ENCODE results near the gene LRRC8D.

The LRRC8D gene

DNA sequence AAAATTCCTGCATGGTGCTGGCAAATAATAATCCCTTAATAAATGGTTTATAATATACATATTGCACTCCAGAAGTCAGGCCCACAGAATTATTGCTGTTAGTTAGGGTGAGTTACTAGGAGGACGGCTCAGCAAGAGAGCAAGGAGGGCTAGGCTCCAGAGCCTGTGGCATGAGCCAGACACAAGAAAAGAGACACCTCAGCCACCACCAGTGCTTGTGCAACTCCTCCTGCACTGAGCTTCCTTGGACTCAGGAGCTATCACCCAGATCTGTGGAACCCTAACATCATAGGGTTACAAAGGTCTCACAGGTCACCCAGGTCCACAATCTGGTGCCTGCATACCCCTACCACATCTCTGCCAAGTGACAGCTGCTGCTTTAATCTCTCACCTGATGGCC is 12.8 kb upstream of the LRRC8D start:
- no peak for DNase-seq

DNA sequence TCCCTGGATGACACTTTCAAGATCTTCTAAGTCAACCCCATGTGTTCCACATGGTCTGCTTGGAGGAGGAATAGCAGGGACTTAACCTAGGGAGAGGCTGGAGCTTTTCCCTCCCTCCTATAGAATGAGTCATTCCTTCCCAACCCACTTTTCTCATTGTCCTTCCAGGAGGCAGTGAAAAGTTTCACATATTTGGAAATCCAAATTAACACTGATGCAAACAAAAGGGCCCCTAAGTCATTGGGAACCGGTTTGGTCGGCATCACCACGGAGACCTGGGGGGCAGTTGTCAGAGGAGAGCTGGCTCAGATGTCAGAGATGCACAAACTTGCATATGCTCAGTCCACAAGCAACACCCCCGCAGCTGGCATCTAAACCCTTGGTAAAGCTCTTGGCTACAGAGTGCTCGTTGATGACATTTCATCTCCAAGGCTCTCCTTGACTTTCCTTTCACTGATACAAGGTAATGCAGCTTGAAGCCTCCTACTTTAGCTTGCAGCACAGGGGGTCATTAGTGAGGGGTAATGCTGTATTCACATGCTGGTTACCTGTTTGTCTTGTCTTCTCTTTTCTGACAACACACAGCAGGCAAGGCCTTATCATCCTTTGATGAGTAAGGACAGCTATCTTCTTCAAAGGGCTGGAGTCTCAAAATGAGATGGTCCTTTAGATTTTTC is 12.3 kb upstream of the LRRC8D start:
- DNase-seq, result peak; percentile 40

DNA sequence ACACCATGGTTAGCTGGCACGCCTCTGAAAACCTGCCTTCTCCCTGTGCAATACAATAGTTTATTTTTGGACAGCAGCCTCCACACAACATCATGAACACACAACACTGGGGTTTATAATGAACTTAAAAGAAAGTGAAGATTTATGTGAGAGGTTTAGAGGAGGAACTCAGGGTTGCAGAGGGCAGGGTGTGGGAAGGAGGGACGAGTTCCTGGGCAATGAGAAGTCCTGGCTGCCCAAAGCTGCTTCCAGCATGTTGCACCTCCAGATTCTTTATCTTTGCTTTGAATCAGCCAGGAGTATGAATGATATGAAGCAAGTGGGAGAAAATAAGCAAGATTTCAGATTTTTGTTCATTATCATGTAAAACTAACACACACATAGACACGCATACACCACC is 11.3 kb upstream of the LRRC8D start:
- no peak for DNase-seq

DNA sequence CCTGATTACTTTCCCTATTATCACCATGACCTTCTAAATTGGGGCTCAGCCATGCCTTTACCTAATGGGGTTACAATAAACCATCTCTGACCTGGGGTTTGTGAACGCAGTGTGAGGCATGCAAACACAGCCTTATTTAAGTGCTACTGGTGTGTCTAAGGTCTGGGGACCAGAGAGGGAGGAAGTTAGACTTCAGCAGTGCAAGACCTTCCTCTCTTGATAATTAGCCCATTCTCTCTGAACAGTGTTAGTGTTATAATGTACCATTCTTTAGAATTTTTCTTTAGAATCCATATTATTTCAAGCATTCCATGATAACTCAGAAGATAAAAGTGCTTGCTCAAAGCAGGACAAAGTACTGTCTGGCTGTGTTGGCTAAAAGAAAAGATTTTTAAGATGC is 10.5 kb upstream of the LRRC8D start:
- DNase-seq, result no peak

DNA sequence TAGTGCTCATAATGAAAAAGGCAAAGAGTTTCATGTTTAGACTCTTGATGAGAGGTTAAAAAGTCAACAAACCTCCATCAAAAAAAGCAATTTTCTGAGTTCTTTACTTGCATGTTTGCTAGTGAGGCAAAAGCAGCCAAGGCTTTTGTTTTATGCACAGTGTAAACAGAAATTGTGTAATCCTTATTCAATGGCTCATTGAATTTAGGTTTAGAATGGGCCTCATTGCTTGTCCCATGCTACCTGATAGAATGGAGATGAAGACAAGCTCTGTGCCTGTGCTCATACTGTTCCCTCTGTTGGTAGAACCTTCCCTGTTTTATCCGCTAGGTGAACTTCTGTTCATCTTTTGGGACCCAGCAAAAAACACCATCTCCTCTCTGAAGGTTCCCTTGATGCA is 10.0 kb upstream of the LRRC8D start:
- DNase-seq, result peak; percentile 48

DNA sequence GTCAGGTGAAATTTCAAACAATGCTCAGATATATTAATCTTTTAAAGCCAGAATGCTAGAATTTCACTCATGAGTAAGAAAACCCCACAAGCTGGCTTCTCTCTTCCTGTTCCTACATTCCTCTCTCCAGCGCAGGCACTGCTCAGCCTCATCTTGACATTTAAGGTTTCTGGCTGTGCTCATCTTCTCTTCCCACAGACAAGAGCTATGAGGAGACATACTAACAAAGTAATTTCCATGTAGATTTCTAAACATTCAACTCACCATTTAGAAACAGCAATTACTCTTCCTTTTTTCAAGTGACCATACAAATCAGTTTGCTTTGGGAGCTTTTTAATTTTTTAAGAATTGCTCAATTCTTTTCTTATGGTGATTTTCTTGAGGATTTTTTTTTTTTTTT is 7.8 kb upstream of the LRRC8D start:
- no peak for DNase-seq

DNA sequence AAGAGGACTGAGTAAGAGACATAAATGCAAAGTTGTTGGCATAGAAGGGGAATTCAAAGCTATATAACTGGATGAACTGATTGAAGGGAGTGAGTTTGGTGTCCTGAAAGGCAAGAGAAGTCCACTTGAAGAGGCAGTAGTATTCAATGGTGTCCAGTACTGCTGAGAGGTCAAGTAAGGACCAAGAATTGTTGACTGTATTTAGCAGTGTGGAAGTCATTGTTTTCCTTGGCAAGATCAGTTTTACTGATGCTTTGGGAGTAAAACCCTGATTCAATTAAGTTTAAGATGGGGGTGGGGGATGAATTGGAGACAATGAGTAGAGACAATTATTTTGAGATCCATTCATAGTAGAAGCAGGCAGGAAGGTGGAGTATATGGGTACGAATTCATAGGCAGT is 5.8 kb upstream of the LRRC8D start:
- no peak for DNase-seq

DNA sequence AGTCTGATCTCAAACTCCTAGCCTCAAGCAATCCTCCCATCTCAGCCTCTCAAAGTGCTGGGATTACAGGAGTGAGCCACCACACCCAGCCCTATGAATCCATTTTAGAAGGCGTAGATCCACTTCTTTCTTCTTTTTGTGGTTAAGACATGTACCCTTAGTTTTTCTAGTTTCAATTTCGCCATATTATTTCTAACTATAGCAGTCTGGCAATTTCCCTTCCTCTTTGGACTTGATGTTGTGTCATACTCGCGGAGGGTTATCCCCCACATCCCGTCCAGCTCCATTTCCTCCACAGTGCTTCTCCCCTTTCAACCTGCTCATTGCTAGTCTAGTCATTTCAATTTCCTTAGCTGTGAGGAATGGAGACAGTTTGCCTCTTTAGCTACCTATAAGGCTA is 5.2 kb upstream of the LRRC8D start:
- DNase-seq, result no peak

DNA sequence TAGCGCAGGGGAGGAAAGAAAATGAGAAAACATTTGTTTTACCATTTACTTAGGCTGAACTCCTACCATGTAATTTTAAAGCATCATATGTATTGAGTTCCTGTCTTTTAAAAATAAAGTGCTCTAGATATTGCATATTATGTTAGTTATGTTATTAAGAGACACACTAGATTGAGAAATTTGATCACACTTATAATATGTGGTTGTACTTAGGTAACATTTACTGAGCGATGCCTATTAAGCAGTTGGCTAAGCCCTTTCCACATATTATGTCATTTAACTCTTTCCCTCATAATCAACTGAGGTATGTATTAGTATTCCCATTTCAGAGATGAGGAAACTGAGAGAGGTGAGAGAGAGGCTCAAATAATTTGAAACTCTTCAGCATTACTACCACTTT is 4.5 kb upstream of the LRRC8D start:
- no peak for DNase-seq

DNA sequence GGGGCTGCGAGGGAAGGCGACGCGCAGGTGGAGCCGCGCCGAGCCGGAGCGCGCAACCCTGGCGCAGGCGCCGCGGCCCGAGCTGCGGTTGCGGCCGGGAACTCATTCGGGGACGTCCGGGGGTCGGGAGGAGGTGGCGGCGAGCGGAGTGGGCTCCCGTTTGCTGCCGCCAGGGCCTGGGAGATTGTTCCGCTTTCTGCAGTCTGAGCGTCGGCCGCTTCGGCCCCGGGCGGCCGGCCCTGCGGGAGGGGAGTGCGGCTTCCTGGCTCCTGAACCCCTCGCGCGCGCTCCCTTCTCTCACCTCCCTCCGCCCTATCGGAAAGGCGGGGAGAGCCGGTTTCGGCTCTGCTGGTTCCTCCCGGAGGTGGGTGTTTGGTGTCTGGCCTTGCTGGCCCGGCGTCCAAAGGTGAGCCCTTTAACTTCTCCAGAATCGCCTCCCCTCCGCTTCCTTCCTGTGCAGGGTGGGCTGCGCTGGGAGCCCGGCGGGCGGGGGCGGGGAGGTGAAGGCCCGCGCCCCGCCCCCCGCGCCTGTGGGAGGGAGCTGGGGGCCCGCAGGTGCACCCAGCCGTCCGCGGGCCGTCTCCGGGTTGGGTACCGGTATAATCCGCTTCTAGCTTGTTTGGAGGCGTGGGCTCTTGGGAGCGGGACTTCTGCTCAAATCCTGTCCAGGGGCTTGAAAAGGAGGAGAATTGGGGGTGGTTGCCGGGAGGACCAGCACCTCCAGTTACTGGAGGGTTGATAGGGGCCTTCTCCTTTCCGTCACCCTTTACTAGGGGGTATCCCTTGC is 683 bp downstream of the LRRC8D start:
- DNase-seq, result peak; percentile 76

DNA sequence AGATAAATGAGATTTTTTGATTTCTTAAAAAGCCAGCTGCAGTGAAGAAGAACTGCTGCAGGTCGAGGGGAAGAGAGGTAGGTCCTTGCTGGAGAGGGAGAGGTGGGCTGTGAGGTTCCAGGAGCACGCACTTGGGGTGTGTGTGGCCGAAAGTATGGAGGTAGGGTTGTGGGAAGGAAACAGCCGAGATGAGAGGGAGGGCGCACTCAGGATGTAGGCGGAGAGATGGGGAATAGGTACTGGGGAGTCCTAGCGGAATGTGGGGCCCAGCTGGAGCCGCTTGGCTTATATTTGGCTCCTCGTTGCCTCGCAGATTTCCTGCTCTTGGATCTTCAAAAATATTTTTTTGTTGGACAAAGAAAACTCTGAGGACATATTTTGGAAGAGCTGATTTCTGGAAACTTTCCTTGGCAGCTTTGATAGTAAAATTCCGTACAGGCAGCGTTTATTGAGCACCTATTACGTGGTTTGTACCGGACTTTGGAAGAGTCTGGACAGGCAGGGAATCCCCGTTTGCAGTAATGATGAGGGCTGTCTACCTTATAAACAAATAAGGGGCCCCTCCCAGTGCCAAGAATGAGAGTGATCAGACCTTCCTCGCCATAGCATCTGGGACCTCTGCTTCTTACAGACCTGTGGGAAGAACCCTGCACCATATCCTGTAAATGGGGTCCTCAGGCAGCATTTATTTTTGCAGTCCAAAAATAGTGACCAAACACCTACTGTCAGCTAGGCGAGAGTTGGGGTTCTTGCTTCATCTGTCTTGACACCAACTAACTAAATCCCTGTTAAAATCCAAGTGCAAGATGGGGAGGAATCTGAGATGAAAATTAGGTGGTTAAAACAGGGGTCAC is 1.5 kb downstream of the LRRC8D start:
- DNase-seq, result peak; percentile 76

DNA sequence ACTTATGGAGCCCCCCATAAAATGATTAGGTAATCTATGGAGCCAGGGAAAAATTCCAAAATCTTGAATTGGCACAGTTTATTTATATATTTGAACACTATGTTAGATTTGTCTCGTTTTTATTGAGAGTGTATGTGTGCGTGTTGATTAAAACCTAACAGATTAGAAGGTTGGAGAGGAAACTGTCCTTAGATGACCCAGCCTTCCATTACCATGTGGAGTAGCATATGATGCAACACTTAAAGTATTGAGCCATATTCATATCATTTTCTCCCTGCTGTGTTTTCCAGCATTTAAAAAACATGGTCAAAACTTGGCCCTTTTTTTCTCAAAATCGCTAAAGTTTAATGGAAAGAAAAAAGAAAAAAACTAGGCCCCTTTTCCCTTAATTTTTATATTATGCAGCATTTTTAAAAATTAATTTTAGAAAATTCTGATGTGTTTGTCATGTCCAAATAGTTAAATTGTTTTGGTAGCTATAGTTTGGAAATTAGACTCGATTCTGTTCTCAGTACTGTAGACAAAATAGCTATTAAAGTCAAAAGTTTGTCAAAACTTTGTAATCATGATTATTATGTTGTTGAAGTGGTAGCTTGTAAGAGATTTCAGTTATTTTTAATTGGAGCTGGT is 2.3 kb downstream of the LRRC8D start:
- DNase-seq, result peak; percentile 23

DNA sequence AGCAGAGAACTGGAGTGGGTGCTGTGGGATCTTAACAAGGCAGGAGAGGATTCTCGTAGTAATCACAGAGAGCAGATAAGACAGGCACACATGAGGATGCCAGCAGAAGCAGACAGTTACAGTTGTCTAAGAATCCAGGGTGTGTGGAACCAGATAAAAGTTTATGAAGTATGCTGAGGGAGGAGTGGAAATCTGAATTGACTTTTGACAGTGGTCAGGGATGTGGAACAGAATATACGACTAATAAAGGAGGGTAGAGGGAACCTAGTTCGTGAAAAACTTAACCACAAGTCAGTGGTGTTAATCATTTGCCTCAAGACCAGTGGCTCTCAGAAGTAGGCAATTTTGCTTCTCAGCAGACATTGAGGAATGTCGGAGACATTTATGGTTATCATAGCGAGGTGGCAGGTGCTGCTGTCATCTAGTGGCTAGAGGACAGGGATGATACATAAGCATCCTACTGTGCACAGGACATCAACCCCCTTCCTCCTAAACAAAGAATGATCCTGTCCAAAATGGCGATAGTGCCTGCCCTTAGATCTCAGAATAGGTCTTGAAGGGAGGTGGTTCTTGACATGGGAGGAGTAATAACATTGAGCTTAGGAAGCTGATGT is 3.0 kb downstream of the LRRC8D start:
- DNase-seq, result no peak

DNA sequence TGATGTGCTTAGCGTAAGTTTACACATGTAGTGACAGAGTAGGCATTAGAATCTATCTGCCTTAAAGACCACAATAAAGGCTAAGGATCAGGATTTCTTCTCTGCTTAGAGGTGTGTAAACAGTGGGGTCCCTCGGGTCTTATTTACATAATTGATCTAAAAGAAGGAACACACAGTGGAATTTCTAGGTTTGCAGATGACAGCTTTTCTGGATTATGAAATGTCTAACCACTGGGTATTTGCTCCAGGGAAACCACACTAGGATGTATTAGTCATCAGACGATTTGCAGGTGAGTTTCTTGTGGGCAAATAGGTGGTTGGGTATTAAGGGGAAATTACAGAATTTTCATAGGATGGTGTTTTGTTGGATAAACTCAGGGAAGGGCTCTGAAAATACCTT is 5.8 kb downstream of the LRRC8D start:
- DNase-seq, result no peak

DNA sequence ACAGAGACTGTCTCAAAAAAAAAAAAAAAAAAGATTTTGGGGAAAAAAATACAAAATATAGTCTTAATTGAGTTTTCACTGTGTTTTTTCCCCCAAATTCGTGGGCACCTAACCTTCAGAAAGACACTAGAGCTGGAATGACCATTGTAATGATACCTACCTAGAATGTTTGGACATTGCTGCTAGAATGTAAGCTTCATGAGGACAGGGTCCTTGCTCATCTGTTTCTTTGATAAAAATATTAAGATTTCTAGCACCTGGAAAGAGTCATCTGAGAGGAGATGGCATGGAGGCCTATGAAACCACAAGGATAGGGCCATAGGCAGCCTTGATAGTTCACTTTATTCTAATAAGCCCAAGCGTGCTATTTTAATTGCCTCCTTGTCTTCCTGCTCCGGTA is 6.5 kb downstream of the LRRC8D start:
- no peak for DNase-seq

DNA sequence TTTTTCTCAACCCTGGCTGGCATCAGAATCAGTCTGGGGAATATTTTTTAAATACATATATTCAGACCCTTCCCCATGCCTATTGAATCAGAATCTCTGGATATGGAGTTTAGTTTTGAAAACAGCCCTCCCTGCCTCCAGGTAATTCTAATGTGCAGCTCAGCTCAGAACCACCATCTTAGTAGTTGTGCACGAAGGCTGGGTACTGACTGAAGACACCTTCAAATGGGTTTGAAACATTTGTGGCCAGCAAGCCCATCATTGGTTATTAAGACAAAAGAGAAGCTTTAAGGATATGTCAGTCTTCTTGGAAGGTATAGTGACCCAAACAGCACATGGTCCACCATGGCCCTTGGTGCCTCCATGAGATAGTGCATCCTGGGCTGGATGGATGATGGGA is 7.1 kb downstream of the LRRC8D start:
- no peak for DNase-seq

DNA sequence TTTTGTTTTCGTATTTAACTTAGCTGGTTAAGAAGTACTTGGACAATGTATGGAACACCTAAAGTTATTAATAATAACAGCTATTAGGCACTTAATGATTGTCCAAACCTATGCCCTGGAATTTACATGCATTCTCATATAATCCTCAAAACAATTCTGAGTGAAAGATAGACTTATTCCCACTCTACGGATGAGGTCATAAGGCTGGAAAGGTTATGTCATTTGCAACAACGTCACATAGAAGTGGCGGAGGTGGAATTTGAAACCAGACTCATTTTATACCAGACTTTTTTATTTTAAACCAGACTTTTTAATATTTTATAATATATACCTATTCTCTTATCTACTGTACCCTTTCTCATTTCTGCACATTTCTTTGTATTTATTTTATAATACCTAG is 8.4 kb downstream of the LRRC8D start:
- no peak for DNase-seq

DNA sequence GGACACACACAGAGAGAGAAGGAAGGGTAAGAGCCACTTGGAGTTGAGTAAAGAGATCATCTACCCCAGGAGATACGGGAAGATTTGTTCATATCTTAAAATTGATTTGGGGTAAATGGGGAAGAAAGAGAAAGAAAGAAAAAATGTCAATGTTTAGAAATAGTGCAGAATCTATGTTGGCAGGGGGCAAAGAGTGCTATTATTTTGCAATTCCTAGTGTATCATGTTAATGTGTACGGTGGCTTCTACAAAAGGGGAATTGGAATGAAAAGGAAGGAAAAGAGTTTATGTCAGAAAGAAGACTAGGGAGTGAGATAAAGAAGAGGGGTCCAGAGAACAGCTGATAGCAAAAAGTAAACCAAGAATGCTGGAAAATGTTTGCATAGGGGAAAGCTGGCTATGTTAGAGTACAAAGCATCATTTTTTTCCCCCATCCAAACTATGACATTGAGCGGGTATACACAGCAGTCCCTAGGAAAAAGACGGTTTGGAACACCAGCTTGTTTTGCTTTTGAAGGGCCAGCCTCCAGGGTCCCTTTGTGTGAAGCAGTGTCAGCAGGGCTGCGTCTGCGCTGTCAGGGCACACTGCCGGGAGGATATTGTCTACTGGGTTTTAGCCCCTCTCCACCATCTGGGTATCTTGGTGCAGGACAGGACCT is 10.8 kb downstream of the LRRC8D start:
- DNase-seq, result no peak

DNA sequence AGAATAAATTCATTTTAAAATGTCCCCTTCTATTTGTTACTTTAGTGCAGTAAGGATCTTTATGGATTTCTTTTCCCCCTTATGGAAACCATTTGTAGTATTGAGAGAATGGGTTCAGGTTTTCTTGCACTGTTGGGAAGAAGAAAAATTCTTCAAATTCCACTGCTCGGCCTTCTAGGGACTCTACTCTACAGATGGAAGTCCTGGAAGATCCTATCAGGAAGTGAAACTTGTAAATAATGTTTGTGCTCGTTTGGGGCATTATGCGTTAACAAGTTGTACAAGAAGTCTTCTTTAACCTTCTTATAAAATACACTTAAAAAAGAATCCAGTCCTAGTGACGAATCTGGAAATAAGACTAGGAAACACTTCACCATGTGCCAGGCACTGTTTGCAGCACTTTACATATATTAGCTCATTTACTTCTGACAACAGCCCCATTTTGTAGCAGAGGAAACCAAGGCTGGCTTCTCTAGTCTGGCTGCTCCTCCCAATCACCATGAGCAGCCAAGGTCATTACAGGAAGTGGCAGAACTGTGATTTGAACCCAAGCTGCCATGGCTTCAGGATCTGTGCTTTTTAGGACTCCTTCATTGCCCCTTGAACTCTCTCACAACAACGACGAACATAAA is 11.8 kb downstream of the LRRC8D start:
- DNase-seq, result no peak

DNA sequence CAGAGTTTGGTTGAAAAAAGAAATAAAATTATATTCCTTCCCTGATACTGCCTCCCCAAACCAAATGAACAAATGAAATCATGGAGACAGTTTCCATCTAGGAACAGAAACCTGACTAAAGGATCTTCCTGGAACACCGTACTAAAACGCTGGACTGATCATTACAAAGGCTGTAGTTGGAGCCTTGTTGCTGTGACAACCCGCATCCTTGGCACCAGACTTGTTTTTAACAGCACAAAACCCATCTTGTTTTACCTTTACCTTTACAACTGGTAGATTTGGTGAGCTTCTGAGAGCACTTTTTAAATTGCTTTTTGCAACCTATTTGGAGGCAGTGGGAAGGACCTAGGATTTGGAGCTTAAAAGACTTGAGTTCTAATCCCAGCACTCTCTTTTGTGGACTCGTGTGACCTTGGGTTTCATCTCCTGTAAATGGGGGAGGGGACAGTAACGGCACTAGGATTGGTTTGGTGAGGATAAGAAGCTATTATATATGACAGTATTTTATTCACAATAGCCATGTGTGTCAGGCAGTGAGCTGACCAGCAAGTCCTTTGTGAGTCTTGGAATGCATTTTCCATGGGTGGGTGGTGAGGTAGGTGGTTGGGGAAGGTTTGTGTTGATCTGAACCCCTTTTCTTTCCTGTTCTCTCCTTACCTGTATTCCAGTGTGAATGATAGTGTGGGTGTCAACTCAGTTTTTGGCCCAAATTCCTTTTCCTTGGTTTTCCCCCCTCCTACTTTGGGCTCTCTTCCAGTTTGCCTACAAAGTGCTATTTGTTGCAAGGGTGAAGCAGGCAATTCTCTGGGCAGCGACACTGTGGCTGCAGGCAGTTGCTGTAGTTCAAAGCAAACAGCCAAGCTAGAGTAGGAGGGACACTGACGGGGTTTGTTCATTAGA is 12.6 kb downstream of the LRRC8D start:
- DNase-seq, result no peak
